Liver (tissue), 3 donors: ENCODE measurements around the gene ATP6V1C2.

Source experiments
- EGR1 ChIP-seq, 2 donors: IDR thresholded peaks; 2 replicates each; pipeline ENCODE4 v1.6.1; 2016 to 2018; ENCODE audit warnings: antibody characterized with exemption in 2 of 2, low read depth in 2 of 2
- FOXA1 ChIP-seq: IDR thresholded peaks from 2 replicates; pipeline ENCODE4 v1.6.1; 2016; ENCODE audit warnings: antibody characterized with exemption
- GABPA ChIP-seq, 2 donors: IDR thresholded peaks in 1 of 2; conservative IDR thresholded peaks in 1 of 2; 2 replicates each; pipeline ENCODE4 v1.6.1; 2016; ENCODE audit warnings: antibody characterized with exemption in 2 of 2, mild to moderate bottlenecking in 1 of 2, moderate library complexity in 1 of 2
- JUND ChIP-seq, 2 donors: IDR thresholded peaks; 2 replicates each; pipeline ENCODE4 v1.6.1; 2016; ENCODE audit warnings: antibody characterized with exemption in 2 of 2
- NR2F2 ChIP-seq: IDR thresholded peaks from 2 replicates; pipeline ENCODE4 v1.6.1; 2016; ENCODE audit warnings: antibody characterized with exemption
- RAD21 ChIP-seq, 2 donors: IDR thresholded peaks; 2 replicates each; pipeline ENCODE4 v1.6.1; 2016; ENCODE audit warnings: antibody characterized with exemption in 2 of 2, mild to moderate bottlenecking in 2 of 2
- SP1 ChIP-seq: IDR thresholded peaks from 2 replicates; pipeline ENCODE4 v1.6.1; 2018; ENCODE audit warnings: antibody characterized with exemption, mild to moderate bottlenecking
- TAF1 ChIP-seq: conservative IDR thresholded peaks from 2 replicates; pipeline ENCODE4 v1.6.1; 2016; ENCODE audit warnings: antibody characterized with exemption, mild to moderate bottlenecking
- TF ChIP-seq, protein P1 (sequence below): fragments of 150-350 bp; IDR thresholded peaks from 2 replicates; pipeline ENCODE4 v1.5.1; 2017; ENCODE audit warnings: improper control_type of control experiment, low read depth, low read length; ENCODE audit not compliant: missing input control
- TF ChIP-seq, protein P2 (sequence below): IDR thresholded peaks from 2 replicates; pipeline ENCODE4 v1.6.1; 2016; ENCODE audit warnings: antibody characterized with exemption, mild to moderate bottlenecking
- TF ChIP-seq, protein P3 (sequence below): IDR thresholded peaks from 2 replicates; pipeline ENCODE4 v1.6.1; 2016; ENCODE audit warnings: antibody characterized with exemption
- TF ChIP-seq, protein P4 (sequence below): IDR thresholded peaks from 2 replicates; pipeline ENCODE4 v1.6.1; 2016; ENCODE audit warnings: antibody characterized with exemption
- TF ChIP-seq, protein P5 (sequence below): IDR thresholded peaks from 2 replicates; pipeline ENCODE4 v1.6.1; 2016; ENCODE audit warnings: antibody characterized with exemption
- donor health status: healthy.
- donor health status: healthy.

DNA sequence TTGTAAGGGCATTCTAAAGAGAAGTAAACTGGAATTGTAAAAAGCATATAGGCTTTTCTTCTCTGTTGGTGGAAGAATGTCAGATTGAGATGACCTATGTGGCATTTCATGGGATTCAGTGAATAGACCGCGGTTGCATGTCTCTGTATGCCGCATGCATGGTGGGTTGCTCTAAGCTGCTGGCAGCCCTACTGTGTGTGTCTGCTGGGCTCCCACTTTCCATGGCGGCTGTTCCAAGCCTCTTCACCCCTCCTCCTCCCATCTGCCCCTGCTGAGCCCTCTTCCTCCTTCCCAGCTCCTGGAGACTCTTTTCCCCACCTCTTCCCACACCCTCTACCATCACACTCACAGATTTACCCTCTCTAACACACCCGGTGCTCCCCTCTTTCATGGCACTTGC, 12.6 kb downstream of the ATP6V1C2 start:
- TF ChIP-seq, protein P1, sequence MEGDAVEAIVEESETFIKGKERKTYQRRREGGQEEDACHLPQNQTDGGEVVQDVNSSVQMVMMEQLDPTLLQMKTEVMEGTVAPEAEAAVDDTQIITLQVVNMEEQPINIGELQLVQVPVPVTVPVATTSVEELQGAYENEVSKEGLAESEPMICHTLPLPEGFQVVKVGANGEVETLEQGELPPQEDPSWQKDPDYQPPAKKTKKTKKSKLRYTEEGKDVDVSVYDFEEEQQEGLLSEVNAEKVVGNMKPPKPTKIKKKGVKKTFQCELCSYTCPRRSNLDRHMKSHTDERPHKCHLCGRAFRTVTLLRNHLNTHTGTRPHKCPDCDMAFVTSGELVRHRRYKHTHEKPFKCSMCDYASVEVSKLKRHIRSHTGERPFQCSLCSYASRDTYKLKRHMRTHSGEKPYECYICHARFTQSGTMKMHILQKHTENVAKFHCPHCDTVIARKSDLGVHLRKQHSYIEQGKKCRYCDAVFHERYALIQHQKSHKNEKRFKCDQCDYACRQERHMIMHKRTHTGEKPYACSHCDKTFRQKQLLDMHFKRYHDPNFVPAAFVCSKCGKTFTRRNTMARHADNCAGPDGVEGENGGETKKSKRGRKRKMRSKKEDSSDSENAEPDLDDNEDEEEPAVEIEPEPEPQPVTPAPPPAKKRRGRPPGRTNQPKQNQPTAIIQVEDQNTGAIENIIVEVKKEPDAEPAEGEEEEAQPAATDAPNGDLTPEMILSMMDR: no peak
- TF ChIP-seq GABPA (IDR thresholded peaks at IDR 0.05 in 1 of 2, conservative IDR thresholded peaks at IDR 0.05 in 1 of 2) (no peak), JUND (IDR thresholded peaks at IDR 0.05) (no peak), TAF1 (no peak), SP1 (no peak), RAD21 (IDR thresholded peaks at IDR 0.05) (no peak), NR2F2 (no peak), FOXA1 (no peak), EGR1 (IDR thresholded peaks at IDR 0.05; ENCODE audit: low read depth in 2 of 2) (no peak)
- TF ChIP-seq, protein P2, sequence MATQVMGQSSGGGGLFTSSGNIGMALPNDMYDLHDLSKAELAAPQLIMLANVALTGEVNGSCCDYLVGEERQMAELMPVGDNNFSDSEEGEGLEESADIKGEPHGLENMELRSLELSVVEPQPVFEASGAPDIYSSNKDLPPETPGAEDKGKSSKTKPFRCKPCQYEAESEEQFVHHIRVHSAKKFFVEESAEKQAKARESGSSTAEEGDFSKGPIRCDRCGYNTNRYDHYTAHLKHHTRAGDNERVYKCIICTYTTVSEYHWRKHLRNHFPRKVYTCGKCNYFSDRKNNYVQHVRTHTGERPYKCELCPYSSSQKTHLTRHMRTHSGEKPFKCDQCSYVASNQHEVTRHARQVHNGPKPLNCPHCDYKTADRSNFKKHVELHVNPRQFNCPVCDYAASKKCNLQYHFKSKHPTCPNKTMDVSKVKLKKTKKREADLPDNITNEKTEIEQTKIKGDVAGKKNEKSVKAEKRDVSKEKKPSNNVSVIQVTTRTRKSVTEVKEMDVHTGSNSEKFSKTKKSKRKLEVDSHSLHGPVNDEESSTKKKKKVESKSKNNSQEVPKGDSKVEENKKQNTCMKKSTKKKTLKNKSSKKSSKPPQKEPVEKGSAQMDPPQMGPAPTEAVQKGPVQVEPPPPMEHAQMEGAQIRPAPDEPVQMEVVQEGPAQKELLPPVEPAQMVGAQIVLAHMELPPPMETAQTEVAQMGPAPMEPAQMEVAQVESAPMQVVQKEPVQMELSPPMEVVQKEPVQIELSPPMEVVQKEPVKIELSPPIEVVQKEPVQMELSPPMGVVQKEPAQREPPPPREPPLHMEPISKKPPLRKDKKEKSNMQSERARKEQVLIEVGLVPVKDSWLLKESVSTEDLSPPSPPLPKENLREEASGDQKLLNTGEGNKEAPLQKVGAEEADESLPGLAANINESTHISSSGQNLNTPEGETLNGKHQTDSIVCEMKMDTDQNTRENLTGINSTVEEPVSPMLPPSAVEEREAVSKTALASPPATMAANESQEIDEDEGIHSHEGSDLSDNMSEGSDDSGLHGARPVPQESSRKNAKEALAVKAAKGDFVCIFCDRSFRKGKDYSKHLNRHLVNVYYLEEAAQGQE: no peak
- TF ChIP-seq, protein P3, sequence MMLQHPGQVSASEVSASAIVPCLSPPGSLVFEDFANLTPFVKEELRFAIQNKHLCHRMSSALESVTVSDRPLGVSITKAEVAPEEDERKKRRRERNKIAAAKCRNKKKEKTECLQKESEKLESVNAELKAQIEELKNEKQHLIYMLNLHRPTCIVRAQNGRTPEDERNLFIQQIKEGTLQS: no peak
- TF ChIP-seq, protein P4, sequence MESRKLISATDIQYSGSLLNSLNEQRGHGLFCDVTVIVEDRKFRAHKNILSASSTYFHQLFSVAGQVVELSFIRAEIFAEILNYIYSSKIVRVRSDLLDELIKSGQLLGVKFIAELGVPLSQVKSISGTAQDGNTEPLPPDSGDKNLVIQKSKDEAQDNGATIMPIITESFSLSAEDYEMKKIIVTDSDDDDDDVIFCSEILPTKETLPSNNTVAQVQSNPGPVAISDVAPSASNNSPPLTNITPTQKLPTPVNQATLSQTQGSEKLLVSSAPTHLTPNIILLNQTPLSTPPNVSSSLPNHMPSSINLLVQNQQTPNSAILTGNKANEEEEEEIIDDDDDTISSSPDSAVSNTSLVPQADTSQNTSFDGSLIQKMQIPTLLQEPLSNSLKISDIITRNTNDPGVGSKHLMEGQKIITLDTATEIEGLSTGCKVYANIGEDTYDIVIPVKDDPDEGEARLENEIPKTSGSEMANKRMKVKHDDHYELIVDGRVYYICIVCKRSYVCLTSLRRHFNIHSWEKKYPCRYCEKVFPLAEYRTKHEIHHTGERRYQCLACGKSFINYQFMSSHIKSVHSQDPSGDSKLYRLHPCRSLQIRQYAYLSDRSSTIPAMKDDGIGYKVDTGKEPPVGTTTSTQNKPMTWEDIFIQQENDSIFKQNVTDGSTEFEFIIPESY: no peak
- TF ChIP-seq, protein P5, sequence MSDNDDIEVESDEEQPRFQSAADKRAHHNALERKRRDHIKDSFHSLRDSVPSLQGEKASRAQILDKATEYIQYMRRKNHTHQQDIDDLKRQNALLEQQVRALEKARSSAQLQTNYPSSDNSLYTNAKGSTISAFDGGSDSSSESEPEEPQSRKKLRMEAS: no peak
